Fibroblast of skin of left biceps (primary cell): Measurements from ENCODE around the gene DYRK1B.
A peak's percentile ranks its signal among the peaks of the same experiment; 100 is the strongest.
"Not testable (repeated sequence)": the region's sequence is repeated elsewhere in the genome, so short reads cannot be mapped to it uniquely, and the experiment has no call there.

Source experiments
- DNase-seq, 2 experiments: peaks; one replicate each; pipeline ENCODE4 v3.0.0-alpha.2; 2013; ENCODE audit warnings: low read depth in 2 of 2

The DYRK1B gene

DNA sequence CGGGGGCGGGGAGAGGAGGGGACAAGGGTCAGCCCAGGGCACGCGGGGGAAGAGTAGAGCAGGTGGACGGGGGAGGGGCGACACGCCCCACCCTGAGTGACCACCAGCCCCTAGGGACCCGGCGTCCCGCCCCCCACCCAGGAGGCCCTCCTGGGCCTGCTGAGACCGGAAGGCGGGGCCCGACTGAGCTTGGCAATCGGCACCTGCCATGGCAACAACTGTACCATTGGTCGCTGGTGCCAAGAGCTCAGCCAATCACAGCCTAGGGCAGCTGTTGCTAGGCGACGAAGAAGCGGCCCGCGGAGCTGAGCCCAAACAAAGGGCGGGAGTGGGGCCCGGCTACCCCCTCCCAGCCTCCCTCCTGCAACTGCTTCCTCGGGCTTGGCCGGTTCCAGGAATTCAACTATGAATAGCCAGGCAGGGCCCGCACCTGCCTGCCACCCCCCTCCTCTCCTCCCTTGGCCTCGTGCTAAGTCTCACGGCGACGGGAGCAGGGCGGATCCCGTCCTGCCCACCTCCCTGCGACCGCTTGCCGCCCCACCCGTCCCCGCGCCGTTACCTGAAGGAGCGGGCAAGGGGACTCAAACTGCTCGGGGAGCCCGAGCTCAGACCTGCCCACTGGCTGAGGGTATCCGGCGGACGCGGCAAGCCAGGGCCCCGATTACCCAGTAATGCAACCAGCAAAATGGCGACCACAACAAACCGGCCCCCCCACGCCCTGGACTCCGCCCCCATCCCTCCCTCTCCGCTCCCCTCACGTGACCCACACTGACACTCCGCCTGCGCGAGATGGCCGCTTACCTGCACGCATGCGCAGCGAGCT, at the start of gene DYRK1B:
Gene DYRK1B (minus strand): TSS at position 699 of the 823 bp plus-strand sequence. CDS start 2,295 bp downstream, outside the sequence.
- peak; percentile 89 to 90 for DNase-seq

DNA sequence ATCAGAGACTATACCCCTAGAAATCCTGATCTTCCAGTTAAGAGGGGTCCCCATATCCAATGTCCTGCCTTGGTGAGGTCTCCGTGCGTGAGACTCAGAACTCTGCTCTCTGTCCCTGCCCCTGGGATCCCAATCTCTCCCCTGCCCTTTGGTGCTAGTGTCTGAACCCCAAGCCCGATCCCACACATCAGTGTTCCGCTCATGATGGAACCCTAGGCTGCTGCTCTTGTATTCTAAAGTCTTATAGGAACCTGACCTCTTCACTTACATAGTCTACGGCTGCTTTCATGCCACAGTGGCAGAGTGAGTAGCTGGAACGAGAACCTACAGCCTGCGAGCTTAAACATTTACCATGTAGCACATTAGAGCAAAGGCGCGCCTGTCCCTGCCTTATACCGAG, 48.7 kb upstream of the DYRK1B start:
- DNase-seq: not testable (repeated sequence)

DNA sequence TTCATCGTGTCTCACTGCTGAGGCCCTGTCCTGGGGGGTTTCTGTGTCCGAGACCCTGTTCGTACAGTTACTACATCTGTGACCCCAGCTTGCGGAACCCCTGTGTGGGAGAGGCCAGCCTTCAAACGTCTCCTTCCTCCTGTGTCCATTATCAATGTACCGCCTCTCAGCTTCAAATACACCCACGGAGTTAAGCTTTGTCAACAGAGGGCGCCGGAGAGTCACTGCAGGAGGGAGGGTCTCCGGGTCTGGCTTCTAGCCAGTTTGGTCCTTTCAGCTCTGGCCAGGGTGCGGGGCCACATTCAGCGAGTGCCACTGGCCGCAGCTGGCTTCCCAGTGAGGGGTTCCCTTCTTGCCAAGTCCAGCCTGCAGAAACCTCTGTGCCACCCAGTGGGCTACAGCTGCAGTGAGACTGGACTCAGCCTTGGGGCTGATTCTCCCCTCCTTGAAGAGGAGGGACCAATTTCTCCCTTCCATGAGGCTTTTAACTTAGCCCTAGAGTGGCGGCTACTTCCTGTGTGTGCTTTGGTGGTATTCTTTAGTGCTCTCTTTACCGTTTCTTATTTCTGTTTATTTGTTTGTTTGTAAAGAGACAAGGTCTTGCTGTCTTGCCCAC, 47.6 kb upstream of the DYRK1B start:
- not testable (repeated sequence) for DNase-seq

DNA sequence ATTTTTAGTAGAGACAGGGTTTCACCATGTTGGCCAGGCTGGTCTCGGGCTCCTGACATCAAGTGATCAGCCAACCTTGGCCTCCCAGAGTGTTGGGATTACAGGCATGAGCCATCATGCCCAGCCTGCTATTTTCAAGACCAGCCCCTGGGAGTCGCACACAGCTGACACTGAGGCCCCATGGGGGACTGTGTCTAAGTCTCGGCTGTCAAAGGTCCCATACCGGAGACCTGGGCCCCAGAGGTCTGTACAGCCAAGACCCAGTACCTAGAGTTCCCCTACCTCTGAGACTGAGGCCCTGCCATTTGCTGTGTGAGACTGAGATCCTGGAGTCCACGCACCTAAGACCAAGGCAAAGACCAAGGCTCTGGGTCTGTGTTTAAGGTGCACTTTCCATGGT, 46.3 kb upstream of the DYRK1B start:
- DNase-seq: not testable (repeated sequence)

DNA sequence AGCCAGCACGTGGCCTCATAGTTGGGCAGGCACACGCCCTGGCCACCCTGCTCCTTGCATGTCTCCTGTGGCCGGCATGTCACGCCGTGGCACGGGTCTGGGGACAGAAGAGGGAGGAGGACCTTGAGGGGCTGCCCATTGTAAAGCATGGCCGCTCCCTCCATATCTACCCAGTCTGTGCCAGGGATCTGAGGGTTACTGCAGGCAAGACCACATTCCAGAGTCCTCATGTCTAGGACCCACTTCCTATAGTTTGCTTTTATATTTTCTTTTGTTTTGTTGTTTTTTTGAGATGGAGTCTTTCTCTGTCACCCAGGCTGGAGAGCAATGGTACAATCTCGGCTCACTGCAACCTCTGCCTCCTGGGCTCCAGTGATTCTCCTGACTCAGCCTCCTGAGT, 45.8 kb upstream of the DYRK1B start:
- not testable (repeated sequence) for DNase-seq

DNA sequence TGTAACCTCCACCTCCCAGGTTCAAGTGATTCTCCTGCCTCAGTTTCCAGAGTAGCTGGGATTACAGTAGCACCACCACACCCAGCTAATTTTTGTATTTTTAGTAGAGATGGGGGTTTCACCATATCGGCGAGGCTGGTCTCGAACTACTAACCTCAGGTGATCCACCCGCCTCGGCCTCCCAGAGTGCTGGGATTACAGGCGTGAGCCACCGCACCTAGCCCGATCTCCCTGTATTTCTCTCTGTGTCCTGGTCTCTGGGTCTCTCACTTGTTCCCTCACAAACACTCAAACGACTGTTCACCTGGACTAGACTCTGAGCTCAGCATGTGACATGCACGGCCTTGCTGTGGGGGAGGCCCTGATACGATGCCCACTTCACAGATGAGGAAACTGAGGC, 44.9 kb upstream of the DYRK1B start:
- DNase-seq: not testable (repeated sequence)

DNA sequence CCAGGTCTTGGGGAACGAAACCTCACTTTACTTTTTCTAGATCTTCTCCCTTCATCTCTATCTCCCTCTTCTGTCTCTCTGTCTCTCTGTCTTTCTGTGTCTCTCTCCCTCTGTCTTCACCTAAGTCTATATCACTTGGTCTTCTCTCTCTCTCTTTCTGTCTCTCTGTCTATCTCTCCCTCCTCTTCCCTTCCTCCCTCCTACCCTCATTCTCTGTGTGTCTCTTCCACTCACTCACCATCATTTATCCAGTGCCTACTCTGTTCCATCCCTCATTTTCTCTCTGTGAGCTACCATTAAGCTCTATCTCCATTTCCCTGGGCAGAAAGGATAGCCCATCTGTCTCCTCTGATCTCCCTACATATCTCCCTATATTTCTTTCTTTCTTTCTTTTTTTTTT, 44.4 kb upstream of the DYRK1B start:
- DNase-seq: no peak

DNA sequence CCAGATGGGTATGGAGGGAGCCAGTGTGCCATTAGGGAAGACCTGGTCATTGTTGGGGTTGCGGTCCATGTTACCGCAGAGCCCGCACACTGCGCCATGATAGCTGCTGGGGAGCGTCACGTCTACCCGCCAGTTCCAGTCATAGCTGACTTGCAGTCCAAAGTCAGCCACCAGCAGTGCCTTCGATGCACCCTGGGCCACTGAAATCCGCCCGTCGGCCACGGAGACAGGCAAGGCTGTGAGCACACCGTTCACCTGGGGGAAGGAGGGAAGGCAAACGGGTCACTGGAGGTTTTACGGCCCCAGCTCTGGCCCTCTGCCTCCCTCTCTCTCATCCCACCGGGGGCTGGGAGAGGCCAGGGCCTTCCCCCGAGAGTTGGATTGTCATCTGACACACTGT, 44.0 kb upstream of the DYRK1B start:
- DNase-seq: not testable (repeated sequence)

DNA sequence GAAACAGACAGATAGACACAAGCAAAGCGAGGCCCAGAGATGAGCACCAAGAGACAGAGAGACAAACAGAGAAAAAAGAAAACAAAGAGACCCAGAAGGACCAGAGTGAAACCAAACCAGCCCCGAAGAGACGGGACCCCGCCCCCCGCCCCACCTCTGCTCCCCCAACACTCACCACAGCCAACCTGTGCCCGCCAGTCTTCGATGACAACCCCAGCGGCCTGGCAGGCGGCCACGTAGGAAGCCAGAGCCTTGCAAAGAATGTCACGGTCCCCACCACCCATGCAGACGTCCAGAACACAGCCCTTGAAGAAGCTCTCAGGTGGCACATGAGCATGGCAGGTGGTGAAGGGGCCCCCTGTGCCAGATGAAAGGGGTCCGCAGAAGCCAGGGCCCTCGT, 43.5 kb upstream of the DYRK1B start:
- DNase-seq: not testable (repeated sequence)

DNA sequence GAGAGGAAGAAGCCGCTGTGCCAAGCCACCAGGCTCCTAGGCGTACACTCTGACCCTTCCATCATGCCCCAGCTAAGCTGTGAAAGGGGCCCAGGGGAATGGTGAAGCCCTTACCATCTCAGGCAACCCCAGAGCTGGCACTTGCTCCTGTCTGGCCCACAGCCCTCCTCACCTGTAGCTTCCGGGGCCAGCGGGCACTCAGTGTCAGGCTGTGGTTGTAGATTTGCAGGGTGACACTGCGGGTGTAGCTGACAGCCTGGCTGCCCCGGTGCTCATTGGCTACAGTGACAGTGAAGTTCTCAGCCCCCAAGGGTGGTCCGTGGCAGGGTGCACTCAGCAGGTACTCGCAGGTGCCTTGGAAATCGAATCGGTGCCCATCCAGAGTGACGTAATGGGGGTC, 42.5 kb upstream of the DYRK1B start:
- DNase-seq: not testable (repeated sequence)

DNA sequence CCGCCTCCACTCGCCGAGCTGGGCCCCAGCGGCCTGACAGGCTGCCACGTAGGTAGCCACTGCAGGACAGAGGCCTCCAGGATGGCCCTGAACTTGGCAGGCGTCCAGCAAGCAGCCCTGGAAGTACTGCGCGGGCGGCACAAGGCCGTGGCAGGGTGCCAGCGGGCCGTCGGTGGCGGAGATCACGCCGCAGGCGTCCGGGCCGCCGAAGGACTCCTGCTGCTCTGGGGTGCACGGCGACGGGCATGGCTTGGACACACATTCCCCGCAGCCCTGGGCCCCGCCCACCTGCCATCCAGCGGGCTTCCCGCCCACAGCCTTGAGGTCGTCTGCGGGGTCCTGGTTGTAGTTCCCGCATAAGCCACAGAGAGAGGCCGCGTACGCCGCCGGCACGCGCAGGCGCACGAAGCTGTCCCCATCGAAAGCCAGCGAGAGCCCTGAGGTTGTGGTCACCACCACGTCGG, 41.5 kb upstream of the DYRK1B start:
- DNase-seq: not testable (repeated sequence)

DNA sequence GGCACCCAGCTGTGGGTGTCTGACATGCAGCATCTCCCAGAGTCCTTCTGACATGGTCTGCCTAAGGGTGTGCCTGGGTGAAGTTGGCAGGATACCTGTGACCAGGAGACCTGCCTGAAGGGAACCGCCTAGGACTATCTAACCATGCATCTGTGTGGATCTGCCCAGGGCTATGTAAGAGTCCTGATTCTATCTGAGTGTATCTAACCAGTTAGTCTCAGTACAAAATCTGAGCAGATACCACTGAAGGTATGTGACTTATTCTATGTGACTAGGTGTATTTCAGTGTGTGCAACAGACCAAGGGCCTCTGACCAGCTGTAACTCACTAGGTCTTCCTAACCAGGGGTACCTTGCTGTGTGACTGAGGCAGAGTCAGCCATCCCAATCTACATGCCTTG, 40.4 kb upstream of the DYRK1B start:
- no peak for DNase-seq

DNA sequence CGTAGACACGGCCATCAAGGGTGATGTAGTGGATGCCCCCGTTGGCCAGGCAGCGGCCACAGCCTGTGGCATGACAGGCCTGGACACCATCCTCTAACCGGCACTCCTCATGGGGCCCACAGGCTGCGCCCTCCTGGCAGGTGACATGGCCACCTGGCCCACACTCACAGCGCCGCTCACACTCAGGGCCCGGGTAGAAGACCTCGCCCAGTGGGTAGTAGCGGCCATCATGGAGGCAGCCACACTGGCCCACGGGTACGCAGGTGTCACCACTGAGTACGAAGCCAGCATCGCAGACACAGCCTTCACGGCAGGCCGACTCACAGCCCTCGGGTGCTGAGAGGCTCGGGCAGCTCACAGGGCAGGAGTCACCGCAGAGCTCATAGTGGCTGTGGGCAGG, 39.4 kb upstream of the DYRK1B start:
- DNase-seq: no peak

DNA sequence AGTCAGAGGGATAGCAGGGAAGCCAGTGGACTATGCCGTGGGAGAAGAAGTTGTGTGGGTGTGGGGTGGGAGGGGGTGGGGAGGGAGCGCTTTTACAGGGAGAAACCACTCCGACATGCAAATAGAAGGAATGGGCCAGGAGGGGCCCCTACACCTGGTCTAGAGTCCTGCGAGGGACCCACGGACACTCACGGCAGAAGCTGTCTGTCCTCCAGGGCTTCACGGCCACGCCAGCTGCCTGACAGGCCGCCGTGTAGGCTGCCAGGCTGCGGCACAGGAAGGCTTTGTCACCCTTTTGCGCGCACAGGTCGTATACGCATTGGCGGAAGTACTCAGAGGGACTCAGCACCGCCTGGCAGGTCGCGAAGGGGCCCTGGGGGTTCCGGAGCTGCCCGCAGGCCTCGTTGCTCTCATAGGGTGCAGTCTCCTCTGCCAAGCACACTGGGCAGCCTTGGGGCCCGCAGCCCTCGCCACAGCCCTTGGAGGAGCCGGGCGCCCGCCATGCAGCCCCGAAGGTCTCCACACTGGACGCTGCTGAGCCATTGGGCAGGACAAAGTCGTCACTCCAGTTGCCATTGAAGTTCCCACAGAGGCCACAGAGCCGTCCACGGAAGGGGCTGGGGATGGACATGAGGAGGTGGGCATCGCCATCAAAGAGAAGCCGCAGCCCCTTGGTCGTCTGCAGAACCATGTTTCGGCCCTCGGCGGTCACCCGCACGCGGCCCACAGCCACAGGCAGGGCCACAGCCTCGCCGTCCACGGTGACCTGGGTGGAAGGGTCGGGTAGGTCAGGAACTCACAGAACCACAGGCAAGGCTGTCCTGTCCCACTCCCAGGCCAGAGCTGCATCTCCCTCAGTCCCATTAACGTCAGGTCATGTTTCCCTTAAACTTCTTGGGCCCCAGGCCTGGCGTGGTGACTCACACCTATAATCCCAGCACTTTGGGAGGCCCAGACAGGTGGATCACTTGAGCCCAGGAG, 38.2 kb upstream of the DYRK1B start:
- DNase-seq: no peak

DNA sequence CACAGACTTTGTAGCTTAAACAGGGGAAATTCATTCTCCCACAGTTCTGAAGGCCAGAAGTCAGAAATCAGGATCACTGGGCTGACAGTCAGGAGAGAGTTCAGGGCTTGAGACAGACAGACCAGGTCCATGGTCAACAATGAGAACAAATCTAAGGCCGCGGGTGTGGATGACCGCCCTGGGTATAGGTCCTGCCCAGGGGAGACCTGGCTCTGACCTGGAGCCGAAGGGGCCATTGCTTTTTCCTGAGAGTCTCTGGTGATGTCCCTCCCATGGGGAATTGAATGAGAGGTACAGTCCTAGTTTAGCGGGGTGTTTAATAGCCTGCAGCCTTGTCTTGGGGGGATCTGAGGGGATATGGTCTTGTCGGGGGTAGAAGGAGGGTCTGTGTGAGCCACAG, 37.4 kb upstream of the DYRK1B start:
- no peak for DNase-seq

DNA sequence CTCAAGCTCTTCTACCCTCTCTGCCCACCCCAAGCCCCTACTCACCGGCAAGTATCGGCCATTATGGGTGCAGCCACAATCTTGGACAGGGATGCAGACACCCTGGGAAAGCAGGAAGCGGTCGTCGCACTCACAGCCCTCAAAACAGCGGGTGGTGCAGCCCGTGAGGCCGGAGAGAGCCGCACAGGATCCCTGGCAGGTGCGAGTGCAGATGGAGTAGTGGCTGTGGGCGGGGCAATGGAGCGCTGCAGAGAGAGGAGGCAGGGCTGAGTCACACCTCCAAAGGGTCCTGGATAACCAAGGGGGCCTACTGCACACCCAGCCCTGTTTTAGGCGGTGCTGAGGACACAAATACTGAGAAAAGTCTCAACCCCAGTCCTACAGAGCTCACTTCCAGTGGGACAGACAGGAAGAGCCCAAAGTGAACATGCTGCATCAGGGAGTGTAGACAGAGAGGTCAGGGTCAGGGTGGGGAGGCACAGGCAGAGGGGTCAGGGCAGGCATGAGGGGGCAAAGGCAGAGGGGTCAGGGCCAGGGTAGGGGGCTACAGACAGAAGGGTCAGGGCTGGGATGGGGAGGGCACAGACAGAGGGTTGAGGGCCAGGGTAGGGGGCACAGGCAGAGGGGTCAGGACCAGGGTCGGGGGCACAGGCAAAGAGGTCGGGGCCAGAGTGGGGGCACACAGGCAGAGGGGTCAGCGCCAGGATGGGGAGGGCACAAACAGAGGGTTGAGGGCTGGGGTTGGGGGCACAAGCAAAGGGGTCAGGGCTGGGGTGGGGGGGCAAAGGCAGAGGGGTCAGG, 36.4 kb upstream of the DYRK1B start:
- no peak for DNase-seq

DNA sequence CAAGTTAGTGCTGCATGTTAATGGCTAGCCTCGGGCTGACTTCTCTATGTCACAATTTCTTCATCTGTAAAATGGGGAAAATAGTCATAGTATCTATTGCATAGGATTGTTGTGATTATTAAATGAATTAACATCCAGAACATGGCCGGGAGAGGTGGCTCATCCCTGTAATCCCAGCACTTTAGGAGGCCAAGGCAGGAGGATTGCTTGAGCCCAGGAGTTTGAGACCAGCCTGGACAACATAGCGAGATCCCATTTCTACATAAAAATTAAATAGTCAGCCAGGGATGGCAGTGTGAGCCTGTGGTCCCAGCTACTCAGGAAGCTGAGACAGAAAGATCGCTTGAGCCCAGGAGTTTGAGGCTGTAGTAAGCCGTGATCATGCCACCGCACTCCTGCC, 34.0 kb upstream of the DYRK1B start:
- DNase-seq: no peak

DNA sequence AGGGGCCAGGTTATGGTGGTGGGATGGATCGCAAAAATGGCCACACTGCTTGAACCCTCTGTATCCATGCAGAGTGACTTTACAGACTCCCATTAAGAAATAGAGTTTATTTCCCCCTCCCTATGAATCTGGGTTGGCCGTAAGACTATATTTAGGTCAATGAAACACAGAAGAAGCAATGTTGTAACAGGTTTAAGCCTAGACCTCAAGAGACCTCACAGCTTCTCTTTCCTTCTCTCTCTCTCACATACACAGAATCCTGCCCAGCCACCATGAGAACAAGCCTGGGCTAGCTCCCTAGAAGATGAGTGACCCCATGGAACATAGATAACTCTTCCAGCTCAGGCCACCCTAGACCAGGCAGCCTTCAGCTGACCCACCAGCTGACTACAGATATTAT, 33.2 kb upstream of the DYRK1B start:
- no peak for DNase-seq

DNA sequence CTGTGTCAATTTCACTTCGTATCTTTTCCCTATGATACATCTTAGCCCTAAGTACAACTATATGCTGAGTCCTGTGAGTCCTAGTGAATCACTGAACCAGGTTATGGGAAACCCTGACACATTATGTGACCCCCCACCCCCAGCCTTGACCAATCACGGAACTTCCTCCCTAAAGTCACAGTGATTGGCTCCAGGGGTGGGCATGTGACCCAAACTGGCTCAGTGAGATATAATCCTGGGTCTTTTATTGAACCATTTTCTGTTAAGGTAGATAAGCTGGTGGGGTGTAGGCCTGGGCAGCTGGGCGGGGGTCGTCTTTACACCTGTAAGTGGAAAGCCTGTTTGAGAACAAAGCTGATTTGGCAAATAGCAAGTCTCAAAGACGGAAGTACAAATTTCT, 32.0 kb upstream of the DYRK1B start:
- no peak for DNase-seq

DNA sequence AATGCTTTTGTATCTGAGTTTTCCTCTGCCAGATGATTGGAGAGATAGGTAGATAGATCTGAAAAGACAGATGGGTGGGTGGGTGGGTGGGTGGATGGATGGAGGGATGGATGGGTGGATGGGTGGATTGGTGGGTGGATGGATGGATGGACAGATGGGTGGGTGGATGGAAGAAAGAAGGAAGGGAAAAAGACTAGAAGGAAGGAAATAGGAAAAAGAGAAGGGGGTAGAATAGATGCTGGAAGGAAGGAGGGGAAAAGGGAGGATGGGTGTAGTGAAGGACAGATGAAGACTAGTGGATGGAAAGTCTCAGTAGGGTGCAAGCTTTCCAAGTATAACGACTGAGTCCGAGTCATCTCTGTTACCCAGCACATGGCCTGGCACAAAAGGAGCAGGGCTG, 31.2 kb upstream of the DYRK1B start:
- no peak for DNase-seq

DNA sequence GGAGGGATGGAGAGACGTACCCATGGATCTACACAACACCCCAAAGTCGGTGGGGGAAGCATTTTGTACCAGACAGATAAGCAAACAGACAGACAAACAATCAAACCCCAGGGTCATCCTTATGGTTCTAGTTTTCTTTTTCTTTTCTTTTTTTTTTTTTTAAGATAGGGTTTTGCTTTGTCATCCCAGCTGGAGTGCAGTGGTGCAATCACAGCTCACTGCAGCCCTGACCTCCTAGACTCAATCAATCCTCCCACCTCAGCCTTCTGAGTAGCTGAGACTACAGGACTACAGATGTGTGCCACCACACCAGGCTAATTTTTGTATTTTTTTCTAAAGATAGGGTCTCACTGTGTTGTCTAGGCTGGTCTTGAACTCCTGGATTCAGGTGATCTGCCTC, 30.2 kb upstream of the DYRK1B start:
- DNase-seq: no peak
